NAMALWA (cell line): Measurements from ENCODE around the gene CHKB.

Source experiments
- DNase-seq: peaks from one replicate; pipeline ENCODE4 v3.0.0-alpha.2; 2015; ENCODE audit warnings: low spot score

The CHKB gene

GRCh38 chr22:50531546-50531961 lies 51.1 kb downstream of the CHKB start:
- DNase-seq: peak; percentile 70

GRCh38 chr22:50530877-50531545 lies 51.6 kb downstream of the CHKB start:
- peak; percentile 90 for DNase-seq

GRCh38 chr22:50530580-50530876 lies 52.1 kb downstream of the CHKB start:
- no peak for DNase-seq

- DNase-seq: peak; percentile 73
These were observed 52.6 kb downstream of the CHKB start, which contains the start of gene TYMP for GRCh38 chr22:50529897-50530579. TYMP (minus strand) TSS chr22:50530012; CDS start chr22:50529709, 303 bp downstream.

GRCh38 chr22:50529416-50529896 lies 53.2 kb downstream of the CHKB start:
- DNase-seq: no peak
